Measurements from ENCODE around the gene CCDC160. TPM values are rescaled to one million over a fixed set of nuclear protein-coding genes. Genes with fewer than 3 reads are reported as not detected.
A peak's percentile ranks its signal among the peaks of the same experiment; 100 is the strongest.

Gene CCDC160
- total RNA-seq, 1 experiment from 2014 or later: 0.48 TPM

- DNase-seq: no peak
- H3K36me3 ChIP-seq (ENCODE audit: low read depth): no peaks in the 10 kb centered on the region
- H2AFZ ChIP-seq: no peak overlapping the region
- no peak overlapping the region for H3K27ac ChIP-seq
- H3K4me3 ChIP-seq: no peak overlapping the region
- H3K79me2 ChIP-seq (ENCODE audit: low read depth): no peaks in the 10 kb centered on the region
- H3K9me2 ChIP-seq (ENCODE audit: insufficient read depth): no peaks in the 10 kb centered on the region
- ChIA-PET CTCF (interaction anchor here (0.6 to 0.7 kb wide), 2 partner anchors 116 to 706 kb away, joined by 4 to 16 read pairs; no protein-coding TSS in a partner anchor), POLR2A (ENCODE audit: unreplicated experiment) (no interaction called here)
- peaks cover 56% of the 10 kb centered on the region for H3K4me1 ChIP-seq (replicated peaks; ENCODE audit: insufficient read depth)
- no TSS peak for BruUV-seq (replicated peaks)
- intact Hi-C loops (cut with micrococcal nuclease; ENCODE audit: unreplicated experiment): no loop called here
- H3K27me3 ChIP-seq (ENCODE audit: insufficient read depth, low read depth): no peaks in the 10 kb centered on the region
- H3K4me2 ChIP-seq: no peak overlapping the region
- no peaks in the 10 kb centered on the region for H4K20me1 ChIP-seq (ENCODE audit: insufficient read depth)
- H3K9me3 ChIP-seq (ENCODE audit: insufficient read depth, low read depth): no peaks in the 10 kb centered on the region
- H3F3A ChIP-seq (ENCODE audit: insufficient read depth, low read depth): peaks cover 22% of the 10 kb centered on the region; the same call in 1 of the 2 replicates
- TF ChIP-seq CTCF (conservative IDR thresholded peaks at IDR 0.05): no peak
- TF ChIP-seq EZH2 (IDR thresholded peaks at IDR 0.05; ENCODE audit: low read depth): no peak
These were observed 5.1 kb downstream of the CCDC160 start for GRCh38 chrX:134241960-134242619.

DNA sequence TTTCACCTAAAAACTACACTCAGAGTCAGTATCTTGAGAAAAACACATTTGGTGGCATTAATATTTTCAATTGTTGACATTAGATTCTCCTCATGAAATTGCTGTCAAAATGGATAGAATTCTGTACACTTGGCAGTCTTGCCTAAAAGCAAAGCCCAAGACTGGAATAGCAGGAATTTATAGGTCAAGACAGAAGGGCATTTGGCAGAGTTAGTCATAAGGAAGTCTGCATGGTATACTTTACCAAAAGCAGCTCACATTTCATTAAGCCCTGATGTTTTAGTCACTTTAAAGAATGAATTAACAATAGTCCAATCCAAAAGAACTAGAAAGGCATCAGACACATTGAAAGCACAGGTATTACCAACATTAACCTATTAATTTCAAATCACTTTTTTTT, 7.1 kb downstream of the CCDC160 start:
- Histone ChIP-seq H3K4me2 (peak overlapping the region; percentile 57), H3K4me3 (peak overlapping the region; percentile 12; the same call in 1 of the 2 replicates), H3K4me1 (replicated peaks; ENCODE audit: insufficient read depth) (peaks cover 43% of the 10 kb centered on the region), H4K20me1 (ENCODE audit: insufficient read depth) (no peaks in the 10 kb centered on the region), H3K27me3 (ENCODE audit: insufficient read depth, low read depth) (no peaks in the 10 kb centered on the region), H3K9me3 (ENCODE audit: insufficient read depth, low read depth) (no peaks in the 10 kb centered on the region), H3F3A (ENCODE audit: insufficient read depth, low read depth) (peaks cover 21% of the 10 kb centered on the region; the same call in 1 of the 2 replicates), H2AFZ (no peak overlapping the region), H3K9me2 (ENCODE audit: insufficient read depth) (no peaks in the 10 kb centered on the region), H3K36me3 (ENCODE audit: low read depth) (no peaks in the 10 kb centered on the region), H3K79me2 (ENCODE audit: low read depth) (no peaks in the 10 kb centered on the region), H3K27ac (peak overlapping the region; percentile 56)
- TF ChIP-seq CTCF (conservative IDR thresholded peaks at IDR 0.05) (no peak), EZH2 (IDR thresholded peaks at IDR 0.05; ENCODE audit: low read depth) (no peak)
- peak; percentile 9 to 91 for DNase-seq
- POLR2A ChIA-PET (ENCODE audit: unreplicated experiment): interaction anchor here (0.6 kb wide), 1 partner anchor 130 kb away, joined by 3 read pairs; no protein-coding TSS in a partner anchor
- CTCF ChIA-PET: interaction anchor here (0.6 to 0.8 kb wide), 2 partner anchors 10 to 1613 kb away, joined by 3 to 5 read pairs; no protein-coding TSS in a partner anchor
- no TSS peak for BruUV-seq (replicated peaks)
- intact Hi-C loops (cut with micrococcal nuclease; ENCODE audit: unreplicated experiment): no loop called here

GRCh38 chrX:134246282-134246681, 9.3 kb downstream of the CCDC160 start:
- CTCF ChIA-PET: no interaction called here
- Histone ChIP-seq H3K9me3 (ENCODE audit: insufficient read depth, low read depth) (no peaks in the 10 kb centered on the region), H3F3A (ENCODE audit: insufficient read depth, low read depth) (peaks cover 17% of the 10 kb centered on the region; the same call in 1 of the 2 replicates), H3K79me2 (ENCODE audit: low read depth) (no peaks in the 10 kb centered on the region), H4K20me1 (ENCODE audit: insufficient read depth) (no peaks in the 10 kb centered on the region), H3K27ac (no peak overlapping the region), H3K4me1 (replicated peaks; ENCODE audit: insufficient read depth) (peaks cover 29% of the 10 kb centered on the region), H2AFZ (no peak overlapping the region), H3K9me2 (ENCODE audit: insufficient read depth) (no peaks in the 10 kb centered on the region), H3K4me2 (no peak overlapping the region), H3K36me3 (ENCODE audit: low read depth) (no peaks in the 10 kb centered on the region), H3K4me3 (no peak overlapping the region), H3K27me3 (ENCODE audit: insufficient read depth, low read depth) (no peaks in the 10 kb centered on the region)
- intact Hi-C loops (cut with micrococcal nuclease; ENCODE audit: unreplicated experiment): no loop called here
- no TSS peak for BruUV-seq (replicated peaks)
- TF ChIP-seq EZH2 (IDR thresholded peaks at IDR 0.05; ENCODE audit: low read depth) (no peak), CTCF (conservative IDR thresholded peaks at IDR 0.05) (no peak)
- DNase-seq: no peak
- POLR2A ChIA-PET (ENCODE audit: unreplicated experiment): no interaction called here
